H1 (cell line): Measurements from ENCODE around the gene DDB1.

Experiments used
- CBX8 ChIP-seq: fragments of 300-800, 300-1000 bp; sonication (generic); IDR thresholded peaks from 2 replicates; pipeline ENCODE4 v1.7.1; 2016; ENCODE audit warnings: low read depth, low read length, borderline replicate concordance
- EGR1 ChIP-seq: IDR thresholded peaks from 2 replicates; pipeline ENCODE4 v1.6.1; 2011; ENCODE audit warnings: low read depth, low read length, borderline replicate concordance
- HDAC2 ChIP-seq, 2 experiments: fragments of 300-600 bp in 1 of 2; sonication (generic) in 1 of 2; IDR thresholded peaks; 2 replicates each; pipeline ENCODE4 v1.6.1; 2011 to 2012; ENCODE audit warnings: low read depth in 2 of 2, low read length in 2 of 2, mild to moderate bottlenecking in 2 of 2, moderate library complexity in 2 of 2, borderline replicate concordance in 1 of 2, inconsistent platforms in 1 of 2
- JUND ChIP-seq: IDR thresholded peaks from 2 replicates; pipeline ENCODE4 v1.6.1; 2011; ENCODE audit warnings: mild to moderate bottlenecking, improper control_type of control experiment, low read length
- POLR2A ChIP-seq, 2 experiments: IDR thresholded peaks; 1 replicate in 1 of 2; 2 replicates in 1 of 2; pipeline ENCODE4 v1.6.1; 2011; ENCODE audit warnings: low read depth in 2 of 2, low read length in 2 of 2, mild to moderate bottlenecking in 2 of 2; ENCODE audit errors: control extremely low read depth in 1 of 2
- RFX5 ChIP-seq: IDR thresholded peaks from 2 replicates; pipeline ENCODE4 v1.6.1; 2011; ENCODE audit warnings: low read depth, low read length, improper control_type of control experiment, borderline replicate concordance
- SIN3A ChIP-seq, 2 experiments: IDR thresholded peaks in 1 of 2; conservative IDR thresholded peaks in 1 of 2; 2 replicates each; pipeline ENCODE4 v1.6.1; 2011 to 2012; ENCODE audit warnings: low read length in 2 of 2, improper control_type of control experiment in 1 of 2, low read depth in 1 of 2, mild to moderate bottlenecking in 1 of 2
- SRF ChIP-seq: IDR thresholded peaks from 2 replicates; pipeline ENCODE4 v1.6.1; 2011; ENCODE audit warnings: mild to moderate bottlenecking, low read depth, low read length, moderate library complexity
- TF ChIP-seq, protein P1 (sequence below), 3 experiments: IDR thresholded peaks; 1 replicate in 2 of 3; 2 replicates in 1 of 3; pipeline versions ENCODE4 v1.5.1 to v1.6.1; 2011; ENCODE audit warnings: low read length in 3 of 3, mild to moderate bottlenecking in 3 of 3, inconsistent platforms in 2 of 3, low read depth in 1 of 3, moderate library complexity in 1 of 3; ENCODE audit not compliant: insufficient read depth in 1 of 3; ENCODE audit errors: control extremely low read depth in 1 of 3
- TF ChIP-seq, protein P2 (sequence below): IDR thresholded peaks from 2 replicates; pipeline ENCODE4 v1.6.1; 2011; ENCODE audit warnings: low read length, improper control_type of control experiment

DNA sequence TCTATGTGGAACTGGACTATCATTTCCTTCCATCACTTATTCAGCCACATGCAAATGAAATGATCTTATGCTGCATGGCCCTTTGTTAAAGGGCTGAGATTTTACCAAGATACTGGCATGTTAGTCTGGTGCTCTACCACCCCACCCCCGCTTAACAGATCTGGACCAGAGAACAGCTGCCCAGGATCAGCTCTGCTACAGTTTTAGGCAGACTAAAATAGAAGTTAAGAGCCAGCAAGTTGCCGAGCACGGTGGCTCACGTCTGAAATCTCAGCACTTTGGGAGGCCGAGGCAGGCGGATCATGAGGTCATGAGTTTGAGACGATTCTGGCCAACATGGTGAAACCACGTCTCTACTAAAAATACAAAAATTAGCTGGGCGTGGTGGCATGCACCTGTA lies 4.6 kb downstream of the DDB1 start:
- TF ChIP-seq, protein P1, sequence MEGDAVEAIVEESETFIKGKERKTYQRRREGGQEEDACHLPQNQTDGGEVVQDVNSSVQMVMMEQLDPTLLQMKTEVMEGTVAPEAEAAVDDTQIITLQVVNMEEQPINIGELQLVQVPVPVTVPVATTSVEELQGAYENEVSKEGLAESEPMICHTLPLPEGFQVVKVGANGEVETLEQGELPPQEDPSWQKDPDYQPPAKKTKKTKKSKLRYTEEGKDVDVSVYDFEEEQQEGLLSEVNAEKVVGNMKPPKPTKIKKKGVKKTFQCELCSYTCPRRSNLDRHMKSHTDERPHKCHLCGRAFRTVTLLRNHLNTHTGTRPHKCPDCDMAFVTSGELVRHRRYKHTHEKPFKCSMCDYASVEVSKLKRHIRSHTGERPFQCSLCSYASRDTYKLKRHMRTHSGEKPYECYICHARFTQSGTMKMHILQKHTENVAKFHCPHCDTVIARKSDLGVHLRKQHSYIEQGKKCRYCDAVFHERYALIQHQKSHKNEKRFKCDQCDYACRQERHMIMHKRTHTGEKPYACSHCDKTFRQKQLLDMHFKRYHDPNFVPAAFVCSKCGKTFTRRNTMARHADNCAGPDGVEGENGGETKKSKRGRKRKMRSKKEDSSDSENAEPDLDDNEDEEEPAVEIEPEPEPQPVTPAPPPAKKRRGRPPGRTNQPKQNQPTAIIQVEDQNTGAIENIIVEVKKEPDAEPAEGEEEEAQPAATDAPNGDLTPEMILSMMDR (IDR thresholded peaks at IDR 0.05; ENCODE audit: control extremely low read depth in 1 of 3, insufficient read depth in 1 of 3, low read depth in 1 of 3, low read length in 3 of 3) = no peak
- TF ChIP-seq JUND (no peak), HDAC2 (IDR thresholded peaks at IDR 0.05; ENCODE audit: borderline replicate concordance in 1 of 2, low read depth in 2 of 2, low read length in 2 of 2) (no peak), CBX8 (no peak), SIN3A (conservative IDR thresholded peaks at IDR 0.05 in 1 of 2, IDR thresholded peaks at IDR 0.05 in 1 of 2; ENCODE audit: low read depth in 1 of 2, low read length in 2 of 2) (no peak), SRF (no peak), EGR1 (no peak), RFX5 (no peak), POLR2A (IDR thresholded peaks at IDR 0.05; ENCODE audit: control extremely low read depth in 1 of 2, low read depth in 2 of 2, low read length in 2 of 2) (no peak)
- TF ChIP-seq, protein P2, sequence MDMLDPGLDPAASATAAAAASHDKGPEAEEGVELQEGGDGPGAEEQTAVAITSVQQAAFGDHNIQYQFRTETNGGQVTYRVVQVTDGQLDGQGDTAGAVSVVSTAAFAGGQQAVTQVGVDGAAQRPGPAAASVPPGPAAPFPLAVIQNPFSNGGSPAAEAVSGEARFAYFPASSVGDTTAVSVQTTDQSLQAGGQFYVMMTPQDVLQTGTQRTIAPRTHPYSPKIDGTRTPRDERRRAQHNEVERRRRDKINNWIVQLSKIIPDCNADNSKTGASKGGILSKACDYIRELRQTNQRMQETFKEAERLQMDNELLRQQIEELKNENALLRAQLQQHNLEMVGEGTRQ = no peak
